ENCODE measurements around the gene SMAGP. TPM values are rescaled to one million over a fixed set of nuclear protein-coding genes. Genes with fewer than 3 reads are reported as not detected.
"Not testable (repeated sequence)": the region's sequence is repeated elsewhere in the genome, so short reads cannot be mapped to it uniquely, and the experiment has no call there.

SMAGP gene
- total and polyA plus RNA-seq, 2 donors (not counting 3 experiments of a cell fraction or from before 2014, with no cell fraction given): 21.4 to 26.2 TPM

DNA sequence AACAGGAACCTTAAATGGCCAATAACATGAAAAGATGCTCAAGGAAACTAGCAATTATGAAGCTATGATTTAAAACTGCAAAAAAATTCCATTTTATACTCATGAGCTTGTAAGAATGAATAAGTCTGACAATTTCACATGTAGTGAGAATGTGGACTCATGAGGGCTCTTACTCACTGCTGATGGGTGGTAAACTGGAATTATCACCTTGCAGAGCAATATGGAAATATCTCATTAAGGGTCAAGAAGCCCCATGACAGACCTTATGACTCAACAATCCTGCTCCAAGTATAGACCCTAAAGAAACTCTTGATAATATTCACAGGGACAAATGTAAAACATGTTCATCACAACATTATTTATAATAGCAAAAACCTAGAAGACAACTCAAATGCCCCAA, 23.5 kb upstream of the SMAGP start:
- intact Hi-C loops (cut with micrococcal nuclease): no loop called here
- TF ChIP-seq GATA2 (IDR thresholded peaks at IDR 0.05; ENCODE audit: insufficient read depth, insufficient read length, low read depth, low read length) (no peak), JUN (IDR thresholded peaks at IDR 0.05; ENCODE audit: borderline replicate concordance, insufficient read depth, insufficient read length, low read depth) (no peak), FOS (IDR thresholded peaks at IDR 0.05; ENCODE audit: borderline replicate concordance, insufficient read depth, low read length) (no peak), POLR2A (IDR thresholded peaks at IDR 0.05; ENCODE audit: low read depth, low read length) (no peak), MYC (IDR thresholded peaks at IDR 0.05; ENCODE audit: low read depth, low read length) (no peak), POLR2AphosphoS5 (IDR thresholded peaks at IDR 0.05; ENCODE audit: insufficient read depth, low read depth, low read length) (no peak), EZH2 (IDR thresholded peaks at IDR 0.05; ENCODE audit: borderline replicate concordance, low read depth, low read length, severe bottlenecking) (no peak)
- TF ChIP-seq, protein P1, sequence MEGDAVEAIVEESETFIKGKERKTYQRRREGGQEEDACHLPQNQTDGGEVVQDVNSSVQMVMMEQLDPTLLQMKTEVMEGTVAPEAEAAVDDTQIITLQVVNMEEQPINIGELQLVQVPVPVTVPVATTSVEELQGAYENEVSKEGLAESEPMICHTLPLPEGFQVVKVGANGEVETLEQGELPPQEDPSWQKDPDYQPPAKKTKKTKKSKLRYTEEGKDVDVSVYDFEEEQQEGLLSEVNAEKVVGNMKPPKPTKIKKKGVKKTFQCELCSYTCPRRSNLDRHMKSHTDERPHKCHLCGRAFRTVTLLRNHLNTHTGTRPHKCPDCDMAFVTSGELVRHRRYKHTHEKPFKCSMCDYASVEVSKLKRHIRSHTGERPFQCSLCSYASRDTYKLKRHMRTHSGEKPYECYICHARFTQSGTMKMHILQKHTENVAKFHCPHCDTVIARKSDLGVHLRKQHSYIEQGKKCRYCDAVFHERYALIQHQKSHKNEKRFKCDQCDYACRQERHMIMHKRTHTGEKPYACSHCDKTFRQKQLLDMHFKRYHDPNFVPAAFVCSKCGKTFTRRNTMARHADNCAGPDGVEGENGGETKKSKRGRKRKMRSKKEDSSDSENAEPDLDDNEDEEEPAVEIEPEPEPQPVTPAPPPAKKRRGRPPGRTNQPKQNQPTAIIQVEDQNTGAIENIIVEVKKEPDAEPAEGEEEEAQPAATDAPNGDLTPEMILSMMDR (IDR thresholded peaks at IDR 0.05; ENCODE audit: extremely low read depth in 1 of 2, insufficient read depth in 1 of 2, low read depth in 1 of 2, low read length in 2 of 2): no peak
- TF ChIP-seq, protein P2, sequence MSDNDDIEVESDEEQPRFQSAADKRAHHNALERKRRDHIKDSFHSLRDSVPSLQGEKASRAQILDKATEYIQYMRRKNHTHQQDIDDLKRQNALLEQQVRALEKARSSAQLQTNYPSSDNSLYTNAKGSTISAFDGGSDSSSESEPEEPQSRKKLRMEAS (IDR thresholded peaks at IDR 0.05; ENCODE audit: insufficient read depth, insufficient read length): no peak
- H3K9me1 ChIP-seq (replicated peaks; ENCODE audit: control insufficient read depth, extremely low read depth, insufficient read depth, low read length): no peaks in the 10 kb centered on the region
- dilution Hi-C loops (cut with MboI; ENCODE audit: extremely low pct_ligation_motif_present, low sequenced_read_pairs): no loop called here
- no peaks in the 10 kb centered on the region for H3K79me2 ChIP-seq (ENCODE audit: control insufficient read depth, insufficient read depth, low read length)
- no peaks in the 10 kb centered on the region for H3K9me3 ChIP-seq (replicated peaks; ENCODE audit: control insufficient read depth, insufficient read depth, low read length)
- peaks cover 0 to 1% of the 10 kb centered on the region in 2 experiments for H3K27me3 ChIP-seq (ENCODE audit: control insufficient read depth in 2 of 2, insufficient read depth in 2 of 2, low read length in 2 of 2)
- H2AFZ ChIP-seq (ENCODE audit: low read depth, low read length): no peak overlapping the region
- H3K4me3 ChIP-seq (replicated peaks in 1 of 3; ENCODE audit: insufficient read depth in 1 of 3, low read depth in 1 of 3, low read length in 3 of 3): no peak overlapping the region
- ChIA-PET POLR2A (interaction anchor here (0.7 kb wide), 1 partner anchor 234 kb away, joined by 7 read pairs; no protein-coding TSS in a partner anchor), CTCF (interaction anchor here (1.2 to 1.3 kb wide), 2 partner anchors 41 to 48 kb away, joined by 3 to 5 read pairs; no protein-coding TSS in a partner anchor)
- DNase-seq (ENCODE audit: low read depth, low spot score) (no peak), FAIRE-seq (no peak)
- no peak overlapping the region for H3K27ac ChIP-seq (ENCODE audit: insufficient read depth, low read depth, low read length)
- no TSS peak for BruUV-seq (replicated peaks)
- no peak overlapping the region for H3K4me2 ChIP-seq (ENCODE audit: insufficient read depth, low read length)
- no peaks in the 10 kb centered on the region for H3K4me1 ChIP-seq (ENCODE audit: control insufficient read depth, extremely low read depth, insufficient read depth, low read length)
- no peak overlapping the region for H3K9ac ChIP-seq (replicated peaks; ENCODE audit: extremely low read depth, insufficient read depth, low read length)
- H4K20me1 ChIP-seq (replicated peaks; ENCODE audit: control insufficient read depth, extremely low read depth, insufficient read depth, low read length): no peaks in the 10 kb centered on the region
- H3K36me3 ChIP-seq (ENCODE audit: control insufficient read depth in 2 of 2, extremely low read depth in 1 of 2, insufficient read depth in 2 of 2, low read length in 2 of 2): no peaks in the 10 kb centered on the region

DNA sequence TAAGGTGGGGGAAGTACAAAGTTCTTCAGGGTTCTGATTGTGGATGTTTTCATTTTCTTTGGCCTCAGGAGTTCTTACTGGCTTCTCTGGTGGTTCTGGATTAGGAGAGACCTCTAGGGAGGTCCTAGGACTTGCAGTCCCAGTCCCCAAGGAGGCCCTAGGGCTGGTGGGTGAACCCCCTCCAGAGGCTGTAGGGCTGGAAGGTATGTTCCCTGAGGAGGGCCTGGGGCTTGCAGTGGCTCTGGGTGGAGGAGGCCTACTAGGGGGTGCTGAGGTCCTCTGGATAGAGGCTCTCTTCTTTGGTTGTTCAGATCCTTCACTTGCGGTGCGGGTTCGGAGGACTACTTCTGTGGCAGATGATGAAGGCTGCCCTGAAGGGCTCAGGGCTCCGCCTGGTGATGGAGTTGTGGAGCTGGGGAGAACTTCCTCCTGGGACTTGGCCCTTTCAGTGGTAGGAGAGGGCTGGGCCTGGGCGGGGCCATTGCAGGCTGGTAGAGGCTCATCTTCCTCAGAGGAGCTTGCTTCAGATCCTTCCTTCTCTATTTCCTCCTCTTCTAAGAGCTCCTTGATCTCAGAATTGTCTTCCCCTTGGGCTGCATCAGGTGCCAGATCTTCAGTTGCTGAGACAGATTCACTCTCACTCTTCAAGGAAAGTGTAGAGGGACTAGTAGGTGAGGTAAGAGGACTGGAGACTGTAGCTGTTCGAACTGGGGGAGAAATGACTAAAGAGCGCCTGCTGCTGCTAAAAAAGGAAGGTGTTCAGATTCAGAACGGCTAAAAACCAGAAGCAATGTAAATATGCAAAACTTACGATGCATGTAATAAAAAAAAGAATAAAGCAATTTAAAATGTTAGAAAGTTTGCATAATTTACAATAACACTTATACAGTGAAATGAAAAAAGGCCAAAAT, 21.6 kb upstream of the SMAGP start:
- intact Hi-C loops (cut with micrococcal nuclease); BruUV-seq (replicated peaks); H3K9me3 ChIP-seq (replicated peaks; ENCODE audit: control insufficient read depth, insufficient read depth, low read length); H3K27me3 ChIP-seq (ENCODE audit: control insufficient read depth in 2 of 2, insufficient read depth in 2 of 2, low read length in 2 of 2); H3K79me2 ChIP-seq (ENCODE audit: control insufficient read depth, insufficient read depth, low read length); H4K20me1 ChIP-seq (replicated peaks; ENCODE audit: control insufficient read depth, extremely low read depth, insufficient read depth, low read length); DNase-seq (ENCODE audit: low read depth, low spot score); POLR2A ChIA-PET; H3K36me3 ChIP-seq (ENCODE audit: control insufficient read depth in 2 of 2, extremely low read depth in 1 of 2, insufficient read depth in 2 of 2, low read length in 2 of 2); FAIRE-seq; H2AFZ ChIP-seq (ENCODE audit: low read depth, low read length); H3K9me1 ChIP-seq (replicated peaks; ENCODE audit: control insufficient read depth, extremely low read depth, insufficient read depth, low read length); H3K4me2 ChIP-seq (ENCODE audit: insufficient read depth, low read length); CTCF ChIA-PET; H3K4me1 ChIP-seq (ENCODE audit: control insufficient read depth, extremely low read depth, insufficient read depth, low read length); H3K4me3 ChIP-seq (replicated peaks in 1 of 3; ENCODE audit: insufficient read depth in 1 of 3, low read depth in 1 of 3, low read length in 3 of 3); H3K27ac ChIP-seq (ENCODE audit: insufficient read depth, low read depth, low read length); H3K9ac ChIP-seq (replicated peaks; ENCODE audit: extremely low read depth, insufficient read depth, low read length); dilution Hi-C loops (cut with MboI; ENCODE audit: extremely low pct_ligation_motif_present, low sequenced_read_pairs): not testable (repeated sequence)
